Panc1 (cell line): Measurements from ENCODE around the gene FBXL4. TPM values are rescaled to one million over a fixed set of nuclear protein-coding genes. Genes with fewer than 3 reads are reported as not detected.

Source experiments
- ATAC-seq: fragments of 200-7000 bp; cut with Tn5 transposase; 2 replicates; pipeline ENCODE4 v1.9.1; 2020; ENCODE audit warnings: mild to moderate bottlenecking, moderate library complexity
- BruUV-seq: library from RNA; stranded (reverse); fragments of 400-500 nt; replicated peaks from 2 replicates; lab custom pipeline; 2021; lab: Mats Ljungman, UMichigan
- CTCF ChIA-PET: fragments of 300-600 bp; sonication (Branson Sonifier 250); formaldehyde crosslinking; loops from one replicate; lab custom pipeline; 2022; ENCODE audit warnings: antibody characterized with exemption; lab: Charles Lee
- POLR2A ChIA-PET: fragments of 300-600 bp; sonication (Branson Sonifier 250); formaldehyde crosslinking; loops from one replicate; lab custom pipeline; 2022; ENCODE audit warnings: antibody characterized with exemption; lab: Charles Lee
- DNase-seq: peaks from one replicate; pipeline ENCODE4 v3.0.0-alpha.2; 2010; ENCODE audit warnings: low read depth, low spot score
- H3K27ac ChIP-seq: 2 replicates; pipeline ENCODE4 v1.5.1; 2011; ENCODE audit warnings: mild to moderate bottlenecking, low read length, inconsistent platforms
- H3K27me3 ChIP-seq: fragments of 200-500 bp; sonication (Bioruptor generic); 2 replicates; pipeline ENCODE4 v1.6.0; 2014; ENCODE audit warnings: low read length, inconsistent platforms; ENCODE audit not compliant: control insufficient read depth, insufficient read depth
- H3K36me3 ChIP-seq: fragments of 200-500 bp; sonication (Bioruptor generic); 2 replicates; pipeline ENCODE4 v1.5.1; 2014; ENCODE audit warnings: inconsistent platforms, mild to moderate bottlenecking, low read length, moderate library complexity; ENCODE audit not compliant: control insufficient read depth, insufficient read depth
- H3K4me1 ChIP-seq: 2 replicates; pipeline ENCODE4 v1.5.1; 2011; ENCODE audit warnings: inconsistent platforms, mild to moderate bottlenecking, low read length, moderate library complexity; ENCODE audit not compliant: control insufficient read depth, insufficient read depth
- H3K4me3 ChIP-seq, 2 experiments: 2 replicates each; pipeline ENCODE4 v1.5.1; 2011 to 2012; ENCODE audit warnings: low read depth in 2 of 2, low read length in 2 of 2, mild to moderate bottlenecking in 2 of 2, inconsistent platforms in 1 of 2, moderate library complexity in 1 of 2
- H3K9me3 ChIP-seq: fragments of 200-500 bp; sonication (Bioruptor generic); 2 replicates; pipeline ENCODE4 v1.5.1; 2014; ENCODE audit warnings: low read depth, mild to moderate bottlenecking, inconsistent platforms, low read length, moderate library complexity; ENCODE audit not compliant: control insufficient read depth, insufficient read depth
- POLR2AphosphoS5 ChIP-seq: IDR thresholded peaks from 2 replicates; pipeline ENCODE4 v1.6.1; 2012; ENCODE audit warnings: mild to moderate bottlenecking, low read depth, low read length, moderate library complexity
- SIN3A ChIP-seq: IDR thresholded peaks from 2 replicates; pipeline ENCODE4 v1.6.1; 2012; ENCODE audit warnings: low read depth, mild to moderate bottlenecking, low read length, moderate library complexity, borderline replicate concordance; ENCODE audit not compliant: insufficient read depth
- TCF7L2 ChIP-seq: IDR thresholded peaks from 2 replicates; pipeline ENCODE4 v1.6.1; 2011; ENCODE audit warnings: mild to moderate bottlenecking, low read depth, low read length, inconsistent platforms
- in situ Hi-C: cut with HindIII; loops from 2 replicates; pipeline ENCODE4 v1.10.0; 2016; ENCODE audit warnings: low sequenced_read_pairs, low pct_unique_long_range_greater_than_20kb
- intact Hi-C: fragments of 100-400 bp; cut with micrococcal nuclease; formaldehyde crosslinking; loops from one replicate; pipeline ENCODE4 v1.10.0; 2022; ENCODE audit not compliant: unreplicated experiment
- total RNA-seq: library from RNA; stranded (reverse); gene quantifications from one replicate; pipeline ENCODE4 v1.2.1, GENCODE V29; 2021; ENCODE audit not compliant: unreplicated experiment
- TF ChIP-seq, protein P1 (sequence below), 2 experiments: IDR thresholded peaks; 2 replicates each; pipeline ENCODE4 v1.6.1; 2011 to 2012; ENCODE audit warnings: low read depth in 2 of 2, control low read depth in 1 of 2, low read length in 1 of 2, mild to moderate bottlenecking in 1 of 2, moderate library complexity in 1 of 2; ENCODE audit not compliant: insufficient read depth in 1 of 2
- TF ChIP-seq, protein P2 (sequence below): fragments of 450-650 bp; IDR thresholded peaks from 2 replicates; pipeline ENCODE4 v1.5.1; 2017; ENCODE audit warnings: mild to moderate bottlenecking

The FBXL4 gene
- total RNA-seq, 1 experiment from 2014 or later, result 11.5 TPM

DNA sequence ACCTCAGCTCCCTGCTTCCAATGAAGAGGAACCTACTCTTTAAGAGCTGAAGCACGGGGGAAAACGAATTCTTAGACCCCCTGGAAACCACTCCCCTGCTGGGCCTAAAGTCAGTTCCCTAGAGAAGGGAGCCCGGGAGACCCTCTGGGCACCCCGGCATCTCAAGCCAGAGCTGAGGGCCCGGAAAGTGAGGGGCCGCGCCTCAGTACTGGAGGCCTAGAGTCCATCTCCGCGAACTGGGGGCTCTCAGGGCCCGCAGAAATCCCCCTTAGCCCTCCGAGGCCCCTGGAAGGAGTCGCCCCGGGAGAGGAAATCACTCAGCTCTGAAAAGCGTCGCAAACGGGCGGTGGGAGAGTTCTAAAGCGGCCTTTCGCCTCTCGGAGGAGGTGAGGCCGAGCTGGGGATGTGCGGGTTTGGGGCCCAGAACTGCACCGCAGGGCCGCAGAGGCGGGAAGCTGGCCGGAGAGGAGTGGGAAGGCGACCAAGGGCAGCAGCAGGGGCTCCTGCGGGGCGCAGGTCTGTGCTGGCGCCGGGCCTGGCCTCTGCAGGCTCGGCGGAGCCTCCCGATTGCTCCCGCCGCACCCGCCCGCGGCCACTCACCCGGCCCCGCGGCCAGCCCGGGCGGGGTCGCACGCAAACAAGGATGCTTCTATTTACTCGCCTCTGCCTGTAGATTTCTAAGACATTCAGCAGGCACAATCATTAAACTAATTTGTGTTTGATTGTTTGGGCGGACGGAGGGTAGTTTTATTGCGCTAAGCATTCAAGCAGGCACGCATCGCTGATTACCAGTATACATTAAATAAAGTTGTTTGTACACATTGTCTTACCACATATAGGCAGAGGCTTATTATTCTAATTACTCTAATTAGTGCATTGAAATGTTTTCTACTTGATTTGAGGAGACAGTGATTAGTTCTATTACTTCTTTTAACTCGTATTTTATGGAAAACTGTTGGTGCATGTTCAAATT is 104.2 kb downstream of the FBXL4 start:
- no peak for TF ChIP-seq POLR2AphosphoS5
- TF ChIP-seq, protein P1, sequence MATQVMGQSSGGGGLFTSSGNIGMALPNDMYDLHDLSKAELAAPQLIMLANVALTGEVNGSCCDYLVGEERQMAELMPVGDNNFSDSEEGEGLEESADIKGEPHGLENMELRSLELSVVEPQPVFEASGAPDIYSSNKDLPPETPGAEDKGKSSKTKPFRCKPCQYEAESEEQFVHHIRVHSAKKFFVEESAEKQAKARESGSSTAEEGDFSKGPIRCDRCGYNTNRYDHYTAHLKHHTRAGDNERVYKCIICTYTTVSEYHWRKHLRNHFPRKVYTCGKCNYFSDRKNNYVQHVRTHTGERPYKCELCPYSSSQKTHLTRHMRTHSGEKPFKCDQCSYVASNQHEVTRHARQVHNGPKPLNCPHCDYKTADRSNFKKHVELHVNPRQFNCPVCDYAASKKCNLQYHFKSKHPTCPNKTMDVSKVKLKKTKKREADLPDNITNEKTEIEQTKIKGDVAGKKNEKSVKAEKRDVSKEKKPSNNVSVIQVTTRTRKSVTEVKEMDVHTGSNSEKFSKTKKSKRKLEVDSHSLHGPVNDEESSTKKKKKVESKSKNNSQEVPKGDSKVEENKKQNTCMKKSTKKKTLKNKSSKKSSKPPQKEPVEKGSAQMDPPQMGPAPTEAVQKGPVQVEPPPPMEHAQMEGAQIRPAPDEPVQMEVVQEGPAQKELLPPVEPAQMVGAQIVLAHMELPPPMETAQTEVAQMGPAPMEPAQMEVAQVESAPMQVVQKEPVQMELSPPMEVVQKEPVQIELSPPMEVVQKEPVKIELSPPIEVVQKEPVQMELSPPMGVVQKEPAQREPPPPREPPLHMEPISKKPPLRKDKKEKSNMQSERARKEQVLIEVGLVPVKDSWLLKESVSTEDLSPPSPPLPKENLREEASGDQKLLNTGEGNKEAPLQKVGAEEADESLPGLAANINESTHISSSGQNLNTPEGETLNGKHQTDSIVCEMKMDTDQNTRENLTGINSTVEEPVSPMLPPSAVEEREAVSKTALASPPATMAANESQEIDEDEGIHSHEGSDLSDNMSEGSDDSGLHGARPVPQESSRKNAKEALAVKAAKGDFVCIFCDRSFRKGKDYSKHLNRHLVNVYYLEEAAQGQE (IDR thresholded peaks at IDR 0.05; ENCODE audit: insufficient read depth in 1 of 2, low read depth in 2 of 2, low read length in 1 of 2), result no peak
- no peak for TF ChIP-seq SIN3A
- TF ChIP-seq, protein P2, sequence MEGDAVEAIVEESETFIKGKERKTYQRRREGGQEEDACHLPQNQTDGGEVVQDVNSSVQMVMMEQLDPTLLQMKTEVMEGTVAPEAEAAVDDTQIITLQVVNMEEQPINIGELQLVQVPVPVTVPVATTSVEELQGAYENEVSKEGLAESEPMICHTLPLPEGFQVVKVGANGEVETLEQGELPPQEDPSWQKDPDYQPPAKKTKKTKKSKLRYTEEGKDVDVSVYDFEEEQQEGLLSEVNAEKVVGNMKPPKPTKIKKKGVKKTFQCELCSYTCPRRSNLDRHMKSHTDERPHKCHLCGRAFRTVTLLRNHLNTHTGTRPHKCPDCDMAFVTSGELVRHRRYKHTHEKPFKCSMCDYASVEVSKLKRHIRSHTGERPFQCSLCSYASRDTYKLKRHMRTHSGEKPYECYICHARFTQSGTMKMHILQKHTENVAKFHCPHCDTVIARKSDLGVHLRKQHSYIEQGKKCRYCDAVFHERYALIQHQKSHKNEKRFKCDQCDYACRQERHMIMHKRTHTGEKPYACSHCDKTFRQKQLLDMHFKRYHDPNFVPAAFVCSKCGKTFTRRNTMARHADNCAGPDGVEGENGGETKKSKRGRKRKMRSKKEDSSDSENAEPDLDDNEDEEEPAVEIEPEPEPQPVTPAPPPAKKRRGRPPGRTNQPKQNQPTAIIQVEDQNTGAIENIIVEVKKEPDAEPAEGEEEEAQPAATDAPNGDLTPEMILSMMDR, result no peak
- no peak for TF ChIP-seq TCF7L2
- intact Hi-C loops (loop anchor here (5.0 to 10.0 kb wide), 3 partner anchors 76 to 1401 kb away; no protein-coding TSS in a partner anchor), in situ Hi-C loops (no loop called here)
- Histone ChIP-seq H3K4me3 (no peak overlapping the region), H3K27me3 (peaks cover 39% of the 10 kb centered on the region), H3K27ac (no peak overlapping the region), H3K4me1 (peaks cover 8% of the 10 kb centered on the region), H3K36me3 (no peaks in the 10 kb centered on the region), H3K9me3 (no peaks in the 10 kb centered on the region)
- BruUV-seq, result no TSS peak
- POLR2A ChIA-PET, result no interaction called here
- CTCF ChIA-PET, result no interaction called here
- DNase-seq (no peak), ATAC-seq (no peak)

DNA sequence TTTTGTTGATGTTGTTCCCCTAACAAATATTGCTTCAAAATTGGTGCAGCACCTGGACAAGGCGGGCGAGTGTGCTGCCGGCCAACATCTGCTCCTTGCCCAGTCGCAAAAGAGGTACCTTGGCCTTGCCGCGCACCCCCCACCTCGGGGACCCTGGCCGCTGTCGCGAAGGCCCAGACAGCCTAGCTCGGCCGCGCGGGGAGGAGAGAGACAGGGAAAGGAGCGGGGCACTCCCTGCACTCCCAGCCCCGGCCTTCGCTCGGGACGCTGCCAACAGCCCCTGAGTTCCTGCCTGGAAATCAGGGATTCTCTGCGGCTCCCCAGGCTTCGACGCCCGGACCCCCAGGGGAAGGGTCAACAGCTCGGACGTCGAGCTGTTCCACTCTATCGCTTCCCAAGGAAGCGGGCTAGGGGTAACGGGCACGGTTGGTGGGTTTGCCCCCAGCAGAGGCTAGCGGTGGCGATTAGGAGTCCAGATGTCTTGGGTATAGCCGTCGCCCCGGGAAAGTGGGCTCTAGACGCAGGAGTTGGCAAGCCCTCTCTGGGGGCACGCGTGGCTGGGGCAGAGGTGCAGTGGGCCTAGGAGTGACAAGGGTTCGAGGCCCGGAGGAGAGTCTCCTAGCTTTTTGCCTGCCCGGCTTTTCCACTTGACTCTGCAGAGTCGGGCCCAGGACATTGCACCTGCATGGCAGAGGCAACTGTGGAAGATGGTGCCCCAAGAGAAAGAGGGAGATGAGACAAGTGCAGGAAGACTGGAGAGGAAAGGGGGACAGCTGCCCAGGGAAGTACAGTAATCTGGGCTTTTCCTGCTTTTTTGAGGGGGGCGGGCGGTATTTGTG is 105.2 kb downstream of the FBXL4 start:
- H3K27me3 ChIP-seq, result peaks cover 49% of the 10 kb centered on the region
- ATAC-seq, result no peak
- no peak overlapping the region for H3K4me3 ChIP-seq
- H3K9me3 ChIP-seq, result no peaks in the 10 kb centered on the region
- peaks cover 8% of the 10 kb centered on the region for H3K4me1 ChIP-seq
- no peaks in the 10 kb centered on the region for H3K36me3 ChIP-seq
- H3K27ac ChIP-seq, result no peak overlapping the region
- POLR2A ChIA-PET, result no interaction called here
- no TSS peak for BruUV-seq
- intact Hi-C loops, result loop anchor here (5.0 to 10.0 kb wide), 3 partner anchors 75 to 1400 kb away; no protein-coding TSS in a partner anchor
- TF ChIP-seq SIN3A (no peak), POLR2AphosphoS5 (no peak), TCF7L2 (no peak)
- in situ Hi-C loops, result no loop called here
- no peak for DNase-seq
- CTCF ChIA-PET, result no interaction called here
